ENCODE measurements around the gene C16orf78.

Gene C16orf78

GRCh38 chr16:49343291-49343690, 30.3 kb upstream of the C16orf78 start:
- H3K27me3 Mint-ChIP-seq = peaks cover 18% of the 10 kb centered on the region
- no peaks in the 10 kb centered on the region for H3K9me3 Mint-ChIP-seq
- H3K4me3 Mint-ChIP-seq = no peak overlapping the region
- H3K27ac Mint-ChIP-seq = no peak overlapping the region
- H3K4me1 Mint-ChIP-seq (ENCODE audit: low read depth) = no peaks in the 10 kb centered on the region
- H3K36me3 Mint-ChIP-seq (ENCODE audit: low read depth) = no peaks in the 10 kb centered on the region
- no peak for DNase-seq

GRCh38 chr16:49344401-49344800, 29.2 kb upstream of the C16orf78 start:
- Mint-ChIP-seq H3K36me3 (ENCODE audit: low read depth) (no peaks in the 10 kb centered on the region), H3K4me3 (no peak overlapping the region), H3K27me3 (peaks cover 11% of the 10 kb centered on the region), H3K4me1 (ENCODE audit: low read depth) (no peaks in the 10 kb centered on the region), H3K9me3 (no peaks in the 10 kb centered on the region), H3K27ac (no peak overlapping the region)
- no peak for DNase-seq

GRCh38 chr16:49345829-49346228, 27.8 kb upstream of the C16orf78 start:
- H3K9me3 Mint-ChIP-seq = no peaks in the 10 kb centered on the region
- no peak overlapping the region for H3K4me3 Mint-ChIP-seq
- peaks cover 16% of the 10 kb centered on the region for H3K27me3 Mint-ChIP-seq
- no peak for DNase-seq
- no peaks in the 10 kb centered on the region for H3K4me1 Mint-ChIP-seq (ENCODE audit: low read depth)
- H3K27ac Mint-ChIP-seq = no peak overlapping the region
- no peaks in the 10 kb centered on the region for H3K36me3 Mint-ChIP-seq (ENCODE audit: low read depth)

GRCh38 chr16:49346459-49346858, 27.1 kb upstream of the C16orf78 start:
- no peak overlapping the region for H3K27ac Mint-ChIP-seq
- DNase-seq = no peak
- no peaks in the 10 kb centered on the region for H3K9me3 Mint-ChIP-seq
- H3K36me3 Mint-ChIP-seq (ENCODE audit: low read depth) = no peaks in the 10 kb centered on the region
- no peak overlapping the region for H3K4me3 Mint-ChIP-seq
- H3K27me3 Mint-ChIP-seq = peaks cover 21% of the 10 kb centered on the region
- no peaks in the 10 kb centered on the region for H3K4me1 Mint-ChIP-seq (ENCODE audit: low read depth)

DNA sequence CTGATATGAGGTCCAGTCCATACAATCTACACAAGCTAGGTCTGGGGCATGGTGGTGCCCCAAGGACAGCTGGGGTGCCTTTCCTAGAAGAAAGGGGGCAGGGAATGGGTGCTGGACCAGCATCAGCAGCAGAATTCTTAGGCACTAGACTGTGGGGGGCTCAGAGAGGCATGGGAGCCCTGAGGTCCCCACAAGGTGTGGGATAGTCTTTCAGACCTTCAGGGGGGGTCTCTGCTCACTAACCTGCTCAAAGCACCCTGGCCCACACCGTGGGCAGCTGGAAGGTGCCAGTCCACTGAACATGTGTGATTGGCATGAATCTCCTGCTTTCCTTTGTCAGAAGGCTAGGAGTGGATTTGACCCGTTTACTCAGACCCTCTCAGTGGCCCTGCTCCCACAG, 26.1 kb upstream of the C16orf78 start:
- H3K27ac Mint-ChIP-seq = no peak overlapping the region
- no peak overlapping the region for H3K4me3 Mint-ChIP-seq
- H3K36me3 Mint-ChIP-seq (ENCODE audit: low read depth) = no peaks in the 10 kb centered on the region
- no peaks in the 10 kb centered on the region for H3K9me3 Mint-ChIP-seq
- no peaks in the 10 kb centered on the region for H3K4me1 Mint-ChIP-seq (ENCODE audit: low read depth)
- DNase-seq = no peak
- peaks cover 21% of the 10 kb centered on the region for H3K27me3 Mint-ChIP-seq

DNA sequence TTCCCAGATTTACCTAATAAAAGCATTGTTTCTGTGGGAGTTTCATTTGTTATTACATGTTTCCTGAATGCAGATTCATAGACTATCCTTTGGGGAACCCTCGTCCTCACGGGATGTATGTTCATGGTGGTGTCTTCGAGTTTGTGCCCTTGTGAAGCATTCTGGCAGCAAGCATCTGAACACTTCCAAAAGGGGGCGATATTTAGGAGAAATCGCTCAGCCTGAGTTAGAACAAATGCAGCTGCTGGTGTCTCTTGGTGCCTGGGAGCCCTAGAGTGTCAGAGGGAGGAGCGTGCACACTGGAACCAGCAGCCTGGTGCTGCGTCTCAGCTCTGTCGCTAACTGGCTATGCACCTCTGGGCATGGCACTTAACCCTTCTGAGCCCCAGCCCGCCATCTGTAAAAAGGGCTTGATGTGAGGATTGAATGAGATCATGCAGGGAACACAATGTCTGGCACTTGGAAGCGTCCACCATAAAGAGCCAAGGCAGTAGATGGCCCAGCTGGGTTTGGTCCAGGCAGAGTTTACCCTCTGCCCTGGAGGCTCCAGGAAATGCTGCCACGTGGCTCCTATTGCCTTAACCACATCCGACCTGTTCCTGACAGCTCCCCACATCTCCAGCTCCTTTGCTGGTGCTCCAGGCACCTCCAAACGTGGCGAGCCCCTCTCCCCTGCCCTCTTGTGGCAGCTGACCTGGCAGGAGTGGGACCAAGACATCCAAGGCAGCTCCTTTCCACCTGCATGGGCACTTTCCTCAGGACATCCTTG, 25.0 kb upstream of the C16orf78 start:
- H3K27ac Mint-ChIP-seq = no peak overlapping the region
- no peaks in the 10 kb centered on the region for H3K4me1 Mint-ChIP-seq (ENCODE audit: low read depth)
- H3K4me3 Mint-ChIP-seq = no peak overlapping the region
- no peaks in the 10 kb centered on the region for H3K36me3 Mint-ChIP-seq (ENCODE audit: low read depth)
- DNase-seq = no peak
- no peaks in the 10 kb centered on the region for H3K9me3 Mint-ChIP-seq
- H3K27me3 Mint-ChIP-seq = peaks cover 21% of the 10 kb centered on the region

- Mint-ChIP-seq H3K27ac (no peak overlapping the region), H3K27me3 (peaks cover 23% of the 10 kb centered on the region), H3K4me1 (ENCODE audit: low read depth) (no peaks in the 10 kb centered on the region), H3K36me3 (ENCODE audit: low read depth) (no peaks in the 10 kb centered on the region), H3K9me3 (no peaks in the 10 kb centered on the region), H3K4me3 (no peak overlapping the region)
- no peak for DNase-seq
Observed at GRCh38 chr16:49349446-49350168, 24.0 kb upstream of the C16orf78 start.

GRCh38 chr16:49350265-49351095, 23.1 kb upstream of the C16orf78 start:
- Mint-ChIP-seq H3K36me3 (ENCODE audit: low read depth) (no peaks in the 10 kb centered on the region), H3K27ac (no peak overlapping the region), H3K27me3 (peaks cover 25% of the 10 kb centered on the region), H3K9me3 (no peaks in the 10 kb centered on the region), H3K4me3 (no peak overlapping the region), H3K4me1 (ENCODE audit: low read depth) (no peaks in the 10 kb centered on the region)
- peak; percentile 66 for DNase-seq

DNA sequence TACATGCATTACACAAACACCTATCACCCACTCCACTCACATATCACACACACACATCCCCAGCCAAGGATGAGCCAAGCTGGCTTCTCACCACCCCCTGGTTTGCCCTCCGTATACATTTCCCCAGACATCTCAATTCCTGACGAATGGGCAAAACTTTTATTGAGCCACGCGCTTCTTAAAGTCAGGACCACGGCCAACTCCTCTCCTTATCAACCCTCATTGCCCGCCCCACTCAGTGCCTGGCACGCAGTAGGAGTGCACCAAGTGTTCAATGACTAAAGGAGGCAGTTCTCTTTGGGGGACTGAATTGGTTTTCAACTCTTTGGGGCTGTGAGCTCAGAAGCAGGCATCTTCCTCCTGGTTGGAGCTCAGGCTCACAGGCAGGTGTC, 22.5 kb upstream of the C16orf78 start:
- no peak overlapping the region for H3K4me3 Mint-ChIP-seq
- H3K9me3 Mint-ChIP-seq = no peaks in the 10 kb centered on the region
- no peaks in the 10 kb centered on the region for H3K36me3 Mint-ChIP-seq (ENCODE audit: low read depth)
- peaks cover 28% of the 10 kb centered on the region for H3K27me3 Mint-ChIP-seq
- no peak for DNase-seq
- H3K27ac Mint-ChIP-seq = no peak overlapping the region
- no peaks in the 10 kb centered on the region for H3K4me1 Mint-ChIP-seq (ENCODE audit: low read depth)

- Mint-ChIP-seq H3K4me3 (no peak overlapping the region), H3K27me3 (peaks cover 35% of the 10 kb centered on the region), H3K27ac (no peak overlapping the region), H3K36me3 (ENCODE audit: low read depth) (no peaks in the 10 kb centered on the region), H3K9me3 (no peaks in the 10 kb centered on the region), H3K4me1 (ENCODE audit: low read depth) (no peaks in the 10 kb centered on the region)
- DNase-seq = no peak
Observed at GRCh38 chr16:49352892-49353291, 20.7 kb upstream of the C16orf78 start.

DNA sequence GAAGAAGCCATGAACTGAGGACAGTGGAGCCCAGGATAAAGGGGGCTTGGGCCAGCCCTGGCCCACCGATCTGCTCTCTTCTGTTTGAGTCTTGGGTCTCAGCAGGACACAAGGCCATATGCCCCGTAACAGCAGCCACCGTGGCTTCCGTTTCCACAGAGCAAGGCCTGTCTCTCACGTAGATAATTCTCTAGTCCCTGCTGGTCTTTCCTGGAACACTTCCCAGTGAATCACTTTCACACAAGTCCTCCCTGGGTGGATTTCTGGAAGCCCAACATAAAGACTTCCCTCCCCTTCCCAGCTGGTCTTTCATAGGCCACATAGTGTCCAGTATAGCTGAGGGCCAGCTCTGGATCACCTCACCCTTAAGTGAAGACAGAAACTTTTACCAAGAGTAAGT, 19.9 kb upstream of the C16orf78 start:
- no peaks in the 10 kb centered on the region for H3K9me3 Mint-ChIP-seq
- no peak overlapping the region for H3K4me3 Mint-ChIP-seq
- H3K27ac Mint-ChIP-seq = no peak overlapping the region
- peaks cover 35% of the 10 kb centered on the region for H3K27me3 Mint-ChIP-seq
- no peaks in the 10 kb centered on the region for H3K36me3 Mint-ChIP-seq (ENCODE audit: low read depth)
- DNase-seq = no peak
- H3K4me1 Mint-ChIP-seq (ENCODE audit: low read depth) = no peaks in the 10 kb centered on the region

DNA sequence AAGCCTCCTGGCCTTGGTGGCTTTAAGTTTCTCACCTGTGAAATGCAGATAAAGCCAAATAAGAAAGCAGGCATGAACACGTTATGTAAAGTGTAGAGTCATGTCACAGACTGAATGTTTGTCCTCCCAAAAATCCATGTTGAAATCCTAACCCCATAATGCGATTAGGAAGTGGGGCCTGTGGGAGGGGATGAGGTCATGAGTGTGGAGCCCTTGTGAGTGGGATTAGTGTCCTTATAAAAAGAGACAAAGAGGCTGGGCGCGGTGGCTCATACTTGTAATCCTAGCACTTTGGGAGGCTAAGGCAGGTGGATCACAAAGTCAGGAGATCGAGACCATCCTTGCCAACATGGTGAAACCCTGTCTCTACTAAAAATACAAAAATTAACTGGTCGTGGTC, 19.5 kb upstream of the C16orf78 start:
- DNase-seq = no peak
- Mint-ChIP-seq H3K27ac (no peak overlapping the region), H3K4me1 (ENCODE audit: low read depth) (no peaks in the 10 kb centered on the region), H3K9me3 (no peaks in the 10 kb centered on the region), H3K4me3 (no peak overlapping the region), H3K36me3 (ENCODE audit: low read depth) (no peaks in the 10 kb centered on the region), H3K27me3 (peaks cover 32% of the 10 kb centered on the region)

DNA sequence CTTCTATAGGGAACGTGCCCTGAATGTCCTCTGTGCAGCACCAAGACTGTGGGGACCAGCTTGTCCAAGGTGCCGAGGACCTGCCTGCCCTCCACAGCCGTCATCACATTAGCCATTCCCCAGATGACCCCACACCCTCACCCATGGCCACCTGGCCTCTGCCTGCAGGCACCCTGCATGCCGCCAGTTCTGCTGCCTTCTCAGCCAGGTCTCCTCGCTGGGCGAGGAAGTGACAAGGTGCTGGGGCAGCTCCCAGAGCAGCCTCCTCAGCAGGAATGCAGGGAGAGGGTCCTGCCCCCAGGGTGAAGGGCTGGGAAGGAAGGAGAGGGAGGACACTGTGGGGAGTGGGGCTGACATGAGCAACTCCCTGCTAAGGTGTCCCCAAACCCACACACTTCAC, 18.6 kb upstream of the C16orf78 start:
- Mint-ChIP-seq H3K4me1 (ENCODE audit: low read depth) (no peaks in the 10 kb centered on the region), H3K36me3 (ENCODE audit: low read depth) (no peaks in the 10 kb centered on the region), H3K9me3 (no peaks in the 10 kb centered on the region), H3K27ac (no peak overlapping the region), H3K27me3 (peaks cover 31% of the 10 kb centered on the region), H3K4me3 (no peak overlapping the region)
- no peak for DNase-seq

- Mint-ChIP-seq H3K36me3 (ENCODE audit: low read depth) (no peaks in the 10 kb centered on the region), H3K4me3 (no peak overlapping the region), H3K27me3 (peaks cover 20% of the 10 kb centered on the region), H3K4me1 (ENCODE audit: low read depth) (no peaks in the 10 kb centered on the region), H3K27ac (no peak overlapping the region), H3K9me3 (no peaks in the 10 kb centered on the region)
- DNase-seq = no peak
Observed at GRCh38 chr16:49355933-49356665, 17.5 kb upstream of the C16orf78 start.
